Measurements from ENCODE around the gene PHF12. TPM values are rescaled to one million over a fixed set of nuclear protein-coding genes. Genes with fewer than 3 reads are reported as not detected.

Gene PHF12
- total RNA-seq, 1 donor from 2014 or later, result 50.3 TPM

- H3K27ac Mint-ChIP-seq (ENCODE audit: unreplicated experiment), result no peak overlapping the region
- no peak for TF ChIP-seq CTCF (IDR thresholded peaks at IDR 0.05)
- H3K4me3 Mint-ChIP-seq (ENCODE audit: unreplicated experiment), result no peak overlapping the region
- no peak for DNase-seq (ENCODE audit: extremely low spot score, unreplicated experiment)
- peaks cover under 1% of the 10 kb centered on the region for H3K27me3 Mint-ChIP-seq (ENCODE audit: unreplicated experiment)
- H3K9me3 Mint-ChIP-seq (ENCODE audit: unreplicated experiment), result no peaks in the 10 kb centered on the region
- peaks cover 46% of the 10 kb centered on the region for H3K4me1 Mint-ChIP-seq (ENCODE audit: unreplicated experiment)
- H3K36me3 Mint-ChIP-seq (ENCODE audit: unreplicated experiment), result no peaks in the 10 kb centered on the region
Observed at GRCh38 chr17:28968914-28969295, 17.6 kb upstream of the PHF12 start.

GRCh38 chr17:28968231-28968913 lies 17.1 kb upstream of the PHF12 start:
- H3K27me3 Mint-ChIP-seq (ENCODE audit: unreplicated experiment), result peaks cover 5% of the 10 kb centered on the region
- H3K4me1 Mint-ChIP-seq (ENCODE audit: unreplicated experiment), result peaks cover 41% of the 10 kb centered on the region
- no peak for TF ChIP-seq CTCF (IDR thresholded peaks at IDR 0.05)
- DNase-seq (ENCODE audit: extremely low spot score, unreplicated experiment), result no peak
- no peak overlapping the region for H3K27ac Mint-ChIP-seq (ENCODE audit: unreplicated experiment)
- H3K9me3 Mint-ChIP-seq (ENCODE audit: unreplicated experiment), result no peaks in the 10 kb centered on the region
- H3K36me3 Mint-ChIP-seq (ENCODE audit: unreplicated experiment), result no peaks in the 10 kb centered on the region
- H3K4me3 Mint-ChIP-seq (ENCODE audit: unreplicated experiment), result no peak overlapping the region

DNA sequence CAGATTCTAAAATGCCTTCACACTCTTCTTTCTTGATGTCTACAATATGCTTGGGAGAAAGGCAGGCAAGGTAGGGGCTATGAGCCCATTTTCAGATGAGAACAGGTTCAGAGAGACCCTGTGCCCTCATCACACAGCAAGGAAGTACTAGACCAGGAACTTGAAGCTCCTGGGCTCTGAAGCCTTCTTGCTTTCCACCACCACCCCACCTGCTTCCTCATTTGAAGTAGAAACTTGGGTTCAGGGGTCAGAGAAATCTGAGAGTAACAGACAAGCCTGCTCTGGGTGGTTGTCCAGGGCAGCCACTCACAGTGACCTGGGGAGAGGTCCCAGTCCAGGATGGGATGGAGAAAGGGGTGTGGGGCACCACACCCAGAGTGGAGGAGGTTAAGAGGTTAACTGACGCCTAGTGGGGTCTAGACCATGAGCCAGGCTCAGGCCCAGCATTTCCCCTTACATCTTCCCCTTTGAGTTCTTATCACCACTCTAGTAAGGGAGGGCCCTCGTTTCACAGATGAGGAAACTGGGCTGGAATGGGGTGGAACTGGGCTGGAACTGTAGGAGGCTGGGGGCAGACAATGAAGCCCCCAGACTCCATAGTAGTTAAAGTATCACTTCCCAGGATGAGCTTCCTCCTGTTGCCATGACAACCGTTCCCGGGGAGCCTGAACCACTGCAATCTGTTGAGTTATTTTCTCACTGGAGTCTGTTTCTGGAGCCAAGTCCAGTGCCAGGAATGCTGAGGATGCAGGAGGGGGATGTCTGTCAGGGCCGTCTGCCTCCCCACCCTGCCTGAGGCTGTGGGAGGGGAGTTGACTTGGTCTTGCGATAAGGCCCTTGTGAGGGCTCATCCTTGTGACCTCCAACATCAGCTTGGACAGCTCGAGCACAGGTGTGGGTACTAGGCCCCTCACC lies 16.2 kb upstream of the PHF12 start:
- Mint-ChIP-seq H3K27me3 (ENCODE audit: unreplicated experiment) (peaks cover 9% of the 10 kb centered on the region), H3K4me3 (ENCODE audit: unreplicated experiment) (no peak overlapping the region), H3K27ac (ENCODE audit: unreplicated experiment) (no peak overlapping the region), H3K9me3 (ENCODE audit: unreplicated experiment) (no peaks in the 10 kb centered on the region), H3K4me1 (ENCODE audit: unreplicated experiment) (peaks cover 32% of the 10 kb centered on the region), H3K36me3 (ENCODE audit: unreplicated experiment) (no peaks in the 10 kb centered on the region)
- DNase-seq (ENCODE audit: extremely low spot score, unreplicated experiment), result no peak
- no peak for TF ChIP-seq CTCF (IDR thresholded peaks at IDR 0.05)

GRCh38 chr17:28963841-28964240 lies 12.5 kb upstream of the PHF12 start:
- DNase-seq (ENCODE audit: extremely low spot score, unreplicated experiment), result no peak
- Mint-ChIP-seq H3K36me3 (ENCODE audit: unreplicated experiment) (no peaks in the 10 kb centered on the region), H3K27me3 (ENCODE audit: unreplicated experiment) (peaks cover 15% of the 10 kb centered on the region), H3K9me3 (ENCODE audit: unreplicated experiment) (no peaks in the 10 kb centered on the region), H3K27ac (ENCODE audit: unreplicated experiment) (no peak overlapping the region), H3K4me1 (ENCODE audit: unreplicated experiment) (peaks cover 11% of the 10 kb centered on the region), H3K4me3 (ENCODE audit: unreplicated experiment) (no peak overlapping the region)
- no peak for TF ChIP-seq CTCF (IDR thresholded peaks at IDR 0.05)

- no peak for DNase-seq (ENCODE audit: extremely low spot score, unreplicated experiment)
- H3K4me1 Mint-ChIP-seq (ENCODE audit: unreplicated experiment), result peaks cover 5% of the 10 kb centered on the region
- H3K9me3 Mint-ChIP-seq (ENCODE audit: unreplicated experiment), result no peaks in the 10 kb centered on the region
- no peaks in the 10 kb centered on the region for H3K36me3 Mint-ChIP-seq (ENCODE audit: unreplicated experiment)
- H3K27ac Mint-ChIP-seq (ENCODE audit: unreplicated experiment), result no peak overlapping the region
- no peak for TF ChIP-seq CTCF (IDR thresholded peaks at IDR 0.05)
- H3K4me3 Mint-ChIP-seq (ENCODE audit: unreplicated experiment), result no peak overlapping the region
- peaks cover 15% of the 10 kb centered on the region for H3K27me3 Mint-ChIP-seq (ENCODE audit: unreplicated experiment)
Observed at GRCh38 chr17:28963055-28963611, 11.8 kb upstream of the PHF12 start.

All from osteocyte (in vitro differentiated cells).